ENCODE results near the gene AGPAT3.

The AGPAT3 gene

DNA sequence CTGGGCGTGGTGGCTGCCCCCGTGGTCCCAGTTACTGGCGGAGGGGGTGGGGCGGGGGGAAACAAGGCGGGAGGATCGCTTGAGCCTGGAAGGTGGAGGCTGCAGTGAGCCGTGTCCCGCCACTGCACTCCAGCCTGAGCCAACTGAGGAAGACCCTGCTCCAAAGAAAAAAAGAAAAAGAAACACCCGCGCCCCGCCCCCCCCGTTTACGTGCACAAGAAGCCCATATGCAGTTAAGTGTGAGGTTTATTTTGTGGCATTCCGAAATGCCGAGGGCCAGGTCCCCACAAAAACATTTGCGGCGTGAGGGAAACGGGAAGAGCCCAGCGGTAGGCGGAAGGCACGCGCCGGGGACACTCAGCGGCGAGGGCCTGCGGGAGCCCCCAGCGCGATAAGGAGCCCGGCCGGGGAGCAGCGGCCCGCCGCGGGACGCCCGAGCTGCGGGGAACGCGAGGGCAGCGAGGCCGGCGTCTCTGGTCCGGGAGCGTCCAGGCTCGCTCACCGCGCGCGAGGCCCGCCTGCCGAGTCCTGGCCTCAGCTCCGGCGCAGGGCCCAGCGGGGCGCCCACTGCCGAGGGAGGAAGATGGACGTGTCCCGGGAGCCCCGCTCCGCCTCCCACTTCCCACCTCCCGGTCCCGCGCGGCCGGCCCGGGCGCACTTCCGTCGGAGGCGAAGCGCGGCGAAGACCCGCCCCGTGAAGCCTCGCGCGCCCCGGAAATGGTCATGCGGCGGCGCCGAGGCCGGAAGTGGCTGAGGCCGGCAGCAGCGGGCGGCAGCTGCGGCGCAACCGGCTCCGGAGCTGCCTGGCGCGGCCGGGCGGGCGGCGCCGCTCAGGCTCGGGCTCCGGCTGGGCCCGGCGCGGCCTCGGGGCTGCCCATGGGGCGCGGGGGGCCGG is 146.8 kb downstream of the AGPAT3 start, which contains the start of gene TRAPPC10 (continued):
- TF ChIP-seq, protein P1, sequence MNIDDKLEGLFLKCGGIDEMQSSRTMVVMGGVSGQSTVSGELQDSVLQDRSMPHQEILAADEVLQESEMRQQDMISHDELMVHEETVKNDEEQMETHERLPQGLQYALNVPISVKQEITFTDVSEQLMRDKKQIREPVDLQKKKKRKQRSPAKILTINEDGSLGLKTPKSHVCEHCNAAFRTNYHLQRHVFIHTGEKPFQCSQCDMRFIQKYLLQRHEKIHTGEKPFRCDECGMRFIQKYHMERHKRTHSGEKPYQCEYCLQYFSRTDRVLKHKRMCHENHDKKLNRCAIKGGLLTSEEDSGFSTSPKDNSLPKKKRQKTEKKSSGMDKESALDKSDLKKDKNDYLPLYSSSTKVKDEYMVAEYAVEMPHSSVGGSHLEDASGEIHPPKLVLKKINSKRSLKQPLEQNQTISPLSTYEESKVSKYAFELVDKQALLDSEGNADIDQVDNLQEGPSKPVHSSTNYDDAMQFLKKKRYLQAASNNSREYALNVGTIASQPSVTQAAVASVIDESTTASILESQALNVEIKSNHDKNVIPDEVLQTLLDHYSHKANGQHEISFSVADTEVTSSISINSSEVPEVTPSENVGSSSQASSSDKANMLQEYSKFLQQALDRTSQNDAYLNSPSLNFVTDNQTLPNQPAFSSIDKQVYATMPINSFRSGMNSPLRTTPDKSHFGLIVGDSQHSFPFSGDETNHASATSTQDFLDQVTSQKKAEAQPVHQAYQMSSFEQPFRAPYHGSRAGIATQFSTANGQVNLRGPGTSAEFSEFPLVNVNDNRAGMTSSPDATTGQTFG (tag by site-specific recombination; IDR thresholded peaks at IDR 0.05; ENCODE audit: borderline replicate concordance), result no peak
- TF ChIP-seq ZNF23 (tag by site-specific recombination; IDR thresholded peaks at IDR 0.05; ENCODE audit: borderline replicate concordance) (no peak), RBAK (tag by site-specific recombination; IDR thresholded peaks at IDR 0.05) (no peak), ZNF416 (tag by site-specific recombination; IDR thresholded peaks at IDR 0.05) (no peak), ZNF621 (tag by site-specific recombination; IDR thresholded peaks at IDR 0.05) (no peak), ZNF341 (tag by site-specific recombination; IDR thresholded peaks at IDR 0.05; ENCODE audit: low read depth) (peak; percentile 89), SP3 (tag by site-specific recombination; IDR thresholded peaks at IDR 0.05) (peak; percentile 42; the same call in 1 of the 2 replicates), KLF9 (tag by site-specific recombination; IDR thresholded peaks at IDR 0.05; ENCODE audit: low read depth) (peak; percentile 75), MEIS1 (CRISPR knock-in tag; IDR thresholded peaks at IDR 0.05; ENCODE audit: borderline replicate concordance) (no peak), ZNF529 (tag by site-specific recombination; IDR thresholded peaks at IDR 0.05; ENCODE audit: insufficient replicate concordance) (no peak), ZNF585B (tag by site-specific recombination; IDR thresholded peaks at IDR 0.05) (no peak), ZNF10 (tag by site-specific recombination; IDR thresholded peaks at IDR 0.05) (no peak), SP2 (tag by site-specific recombination; IDR thresholded peaks at IDR 0.05) (peak; percentile 84), ZNF561 (tag by site-specific recombination; IDR thresholded peaks at IDR 0.05; ENCODE audit: borderline replicate concordance) (peak; percentile 94; the same call in 1 of the 2 replicates), KLF7 (tag by site-specific recombination; IDR thresholded peaks at IDR 0.05; ENCODE audit: borderline replicate concordance) (peak; percentile 36; the same call in 1 of the 2 replicates), IKZF3 (tag by site-specific recombination; IDR thresholded peaks at IDR 0.05) (peak; percentile 99), ZBTB17 (tag by site-specific recombination; IDR thresholded peaks at IDR 0.05) (0 out of 2 replicates have a peak, but pooled peaks have one; percentile 17), ZNF324 (tag by site-specific recombination; IDR thresholded peaks at IDR 0.05) (0 out of 2 replicates have a peak, but pooled peaks have one; percentile 15), ZNF174 (tag by site-specific recombination; IDR thresholded peaks at IDR 0.05) (no peak), ZNF354C (tag by site-specific recombination; IDR thresholded peaks at IDR 0.05; ENCODE audit: borderline replicate concordance, low read depth) (no peak), ZNF404 (tag by site-specific recombination; IDR thresholded peaks at IDR 0.05) (no peak), EGR2 (tag by site-specific recombination; IDR thresholded peaks at IDR 0.05; ENCODE audit: low read depth) (peak; percentile 35; the same call in 1 of the 2 replicates)
- TF ChIP-seq, protein P2, sequence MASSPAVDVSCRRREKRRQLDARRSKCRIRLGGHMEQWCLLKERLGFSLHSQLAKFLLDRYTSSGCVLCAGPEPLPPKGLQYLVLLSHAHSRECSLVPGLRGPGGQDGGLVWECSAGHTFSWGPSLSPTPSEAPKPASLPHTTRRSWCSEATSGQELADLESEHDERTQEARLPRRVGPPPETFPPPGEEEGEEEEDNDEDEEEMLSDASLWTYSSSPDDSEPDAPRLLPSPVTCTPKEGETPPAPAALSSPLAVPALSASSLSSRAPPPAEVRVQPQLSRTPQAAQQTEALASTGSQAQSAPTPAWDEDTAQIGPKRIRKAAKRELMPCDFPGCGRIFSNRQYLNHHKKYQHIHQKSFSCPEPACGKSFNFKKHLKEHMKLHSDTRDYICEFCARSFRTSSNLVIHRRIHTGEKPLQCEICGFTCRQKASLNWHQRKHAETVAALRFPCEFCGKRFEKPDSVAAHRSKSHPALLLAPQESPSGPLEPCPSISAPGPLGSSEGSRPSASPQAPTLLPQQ (tag by site-specific recombination; IDR thresholded peaks at IDR 0.05), result peak; percentile 24; the same call in 1 of the 2 replicates
- TF ChIP-seq, protein P3, sequence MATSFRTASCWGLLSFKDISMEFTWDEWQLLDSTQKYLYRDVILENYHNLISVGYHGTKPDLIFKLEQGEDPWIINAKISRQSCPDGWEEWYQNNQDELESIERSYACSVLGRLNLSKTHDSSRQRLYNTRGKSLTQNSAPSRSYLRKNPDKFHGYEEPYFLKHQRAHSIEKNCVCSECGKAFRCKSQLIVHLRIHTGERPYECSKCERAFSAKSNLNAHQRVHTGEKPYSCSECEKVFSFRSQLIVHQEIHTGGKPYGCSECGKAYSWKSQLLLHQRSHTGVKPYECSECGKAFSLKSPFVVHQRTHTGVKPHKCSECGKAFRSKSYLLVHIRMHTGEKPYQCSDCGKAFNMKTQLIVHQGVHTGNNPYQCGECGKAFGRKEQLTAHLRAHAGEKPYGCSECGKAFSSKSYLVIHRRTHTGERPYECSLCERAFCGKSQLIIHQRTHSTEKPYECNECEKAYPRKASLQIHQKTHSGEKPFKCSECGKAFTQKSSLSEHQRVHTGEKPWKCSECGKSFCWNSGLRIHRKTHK (tag by site-specific recombination; IDR thresholded peaks at IDR 0.05), result no peak
- TF ChIP-seq, protein P4, sequence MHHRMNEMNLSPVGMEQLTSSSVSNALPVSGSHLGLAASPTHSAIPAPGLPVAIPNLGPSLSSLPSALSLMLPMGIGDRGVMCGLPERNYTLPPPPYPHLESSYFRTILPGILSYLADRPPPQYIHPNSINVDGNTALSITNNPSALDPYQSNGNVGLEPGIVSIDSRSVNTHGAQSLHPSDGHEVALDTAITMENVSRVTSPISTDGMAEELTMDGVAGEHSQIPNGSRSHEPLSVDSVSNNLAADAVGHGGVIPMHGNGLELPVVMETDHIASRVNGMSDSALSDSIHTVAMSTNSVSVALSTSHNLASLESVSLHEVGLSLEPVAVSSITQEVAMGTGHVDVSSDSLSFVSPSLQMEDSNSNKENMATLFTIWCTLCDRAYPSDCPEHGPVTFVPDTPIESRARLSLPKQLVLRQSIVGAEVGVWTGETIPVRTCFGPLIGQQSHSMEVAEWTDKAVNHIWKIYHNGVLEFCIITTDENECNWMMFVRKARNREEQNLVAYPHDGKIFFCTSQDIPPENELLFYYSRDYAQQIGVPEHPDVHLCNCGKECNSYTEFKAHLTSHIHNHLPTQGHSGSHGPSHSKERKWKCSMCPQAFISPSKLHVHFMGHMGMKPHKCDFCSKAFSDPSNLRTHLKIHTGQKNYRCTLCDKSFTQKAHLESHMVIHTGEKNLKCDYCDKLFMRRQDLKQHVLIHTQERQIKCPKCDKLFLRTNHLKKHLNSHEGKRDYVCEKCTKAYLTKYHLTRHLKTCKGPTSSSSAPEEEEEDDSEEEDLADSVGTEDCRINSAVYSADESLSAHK (tag by site-specific recombination; IDR thresholded peaks at IDR 0.05), result no peak
- TF ChIP-seq, protein P5, sequence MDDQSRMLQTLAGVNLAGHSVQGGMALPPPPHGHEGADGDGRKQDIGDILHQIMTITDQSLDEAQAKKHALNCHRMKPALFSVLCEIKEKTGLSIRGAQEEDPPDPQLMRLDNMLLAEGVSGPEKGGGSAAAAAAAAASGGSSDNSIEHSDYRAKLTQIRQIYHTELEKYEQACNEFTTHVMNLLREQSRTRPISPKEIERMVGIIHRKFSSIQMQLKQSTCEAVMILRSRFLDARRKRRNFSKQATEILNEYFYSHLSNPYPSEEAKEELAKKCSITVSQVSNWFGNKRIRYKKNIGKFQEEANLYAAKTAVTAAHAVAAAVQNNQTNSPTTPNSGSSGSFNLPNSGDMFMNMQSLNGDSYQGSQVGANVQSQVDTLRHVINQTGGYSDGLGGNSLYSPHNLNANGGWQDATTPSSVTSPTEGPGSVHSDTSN (CRISPR knock-in tag; IDR thresholded peaks at IDR 0.05), result no peak; the same call in 1 of the 2 replicates
- TF ChIP-seq, protein P6, sequence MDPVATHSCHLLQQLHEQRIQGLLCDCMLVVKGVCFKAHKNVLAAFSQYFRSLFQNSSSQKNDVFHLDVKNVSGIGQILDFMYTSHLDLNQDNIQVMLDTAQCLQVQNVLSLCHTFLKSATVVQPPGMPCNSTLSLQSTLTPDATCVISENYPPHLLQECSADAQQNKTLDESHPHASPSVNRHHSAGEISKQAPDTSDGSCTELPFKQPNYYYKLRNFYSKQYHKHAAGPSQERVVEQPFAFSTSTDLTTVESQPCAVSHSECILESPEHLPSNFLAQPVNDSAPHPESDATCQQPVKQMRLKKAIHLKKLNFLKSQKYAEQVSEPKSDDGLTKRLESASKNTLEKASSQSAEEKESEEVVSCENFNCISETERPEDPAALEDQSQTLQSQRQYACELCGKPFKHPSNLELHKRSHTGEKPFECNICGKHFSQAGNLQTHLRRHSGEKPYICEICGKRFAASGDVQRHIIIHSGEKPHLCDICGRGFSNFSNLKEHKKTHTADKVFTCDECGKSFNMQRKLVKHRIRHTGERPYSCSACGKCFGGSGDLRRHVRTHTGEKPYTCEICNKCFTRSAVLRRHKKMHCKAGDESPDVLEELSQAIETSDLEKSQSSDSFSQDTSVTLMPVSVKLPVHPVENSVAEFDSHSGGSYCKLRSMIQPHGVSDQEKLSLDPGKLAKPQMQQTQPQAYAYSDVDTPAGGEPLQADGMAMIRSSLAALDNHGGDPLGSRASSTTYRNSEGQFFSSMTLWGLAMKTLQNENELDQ (tag by site-specific recombination; IDR thresholded peaks at IDR 0.05; ENCODE audit: low read depth), result no peak
